Loucy (cell line): ENCODE data around the gene PARP3.
"Not testable (repeated sequence)": the region's sequence is repeated elsewhere in the genome, so short reads cannot be mapped to it uniquely, and the experiment has no call there.

Experiments used
- H2AFZ ChIP-seq: fragments of 200-600 bp; sonication (generic); 2 replicates; pipeline ENCODE4 v1.6.0; 2016; ENCODE audit warnings: antibody characterized with exemption, mild to moderate bottlenecking, low read length, moderate library complexity
- H3F3A ChIP-seq: fragments of 200-600 bp; 2 replicates; pipeline ENCODE4 v1.6.0; 2016; ENCODE audit warnings: antibody characterized with exemption, low read depth, mild to moderate bottlenecking
- H3K27me3 ChIP-seq: fragments of 200-600 bp; sonication (generic); 2 replicates; pipeline ENCODE4 v1.6.1; 2014; ENCODE audit warnings: low read length, mild to moderate bottlenecking; ENCODE audit not compliant: insufficient read depth, poor library complexity, severe bottlenecking
- H3K36me3 ChIP-seq: fragments of 200-600 bp; sonication (generic); 2 replicates; pipeline ENCODE4 v1.6.1; 2016; ENCODE audit warnings: low read length; ENCODE audit not compliant: insufficient read depth
- H3K4me1 ChIP-seq: fragments of 200-600 bp; sonication (generic); 2 replicates; pipeline ENCODE4 v1.5.1; 2014; ENCODE audit warnings: low read length, mild to moderate bottlenecking; ENCODE audit not compliant: insufficient read depth, poor library complexity, severe bottlenecking
- H3K4me2 ChIP-seq: fragments of 200-600 bp; sonication (generic); 2 replicates; pipeline ENCODE4 v1.6.0; 2014; ENCODE audit warnings: antibody characterized with exemption, low read length, low read depth, mild to moderate bottlenecking; ENCODE audit not compliant: poor library complexity, severe bottlenecking
- H3K4me3 ChIP-seq: fragments of 200-600 bp; sonication (generic); 2 replicates; pipeline ENCODE4 v1.5.1; 2014; ENCODE audit warnings: low read length, mild to moderate bottlenecking, mixed read lengths; ENCODE audit not compliant: poor library complexity, severe bottlenecking
- H3K79me2 ChIP-seq: fragments of 200-600 bp; sonication (generic); 2 replicates; pipeline ENCODE4 v1.6.1; 2014; ENCODE audit warnings: low read length; ENCODE audit not compliant: insufficient read depth
- H3K9ac ChIP-seq: fragments of 200-600 bp; sonication (generic); 2 replicates; pipeline ENCODE4 v1.6.0; 2014; ENCODE audit warnings: mild to moderate bottlenecking, low read depth, low read length, moderate library complexity; ENCODE audit not compliant: poor library complexity, severe bottlenecking
- H3K9me2 ChIP-seq: fragments of 200-600 bp; sonication (generic); replicated peaks from 2 replicates; pipeline ENCODE4 v1.6.1; 2016; ENCODE audit warnings: low read depth, low read length, mixed read lengths
- H3K9me3 ChIP-seq: fragments of 200-600 bp; sonication (generic); 2 replicates; pipeline ENCODE4 v1.6.1; 2014; ENCODE audit warnings: mild to moderate bottlenecking, antibody characterized with exemption, low read length, low read depth; ENCODE audit not compliant: insufficient read depth
- H4K20me1 ChIP-seq: fragments of 200-600 bp; sonication (generic); 2 replicates; pipeline ENCODE4 v1.6.0; 2014; ENCODE audit warnings: antibody characterized with exemption, low read length, mild to moderate bottlenecking; ENCODE audit not compliant: insufficient read depth, poor library complexity, severe bottlenecking
- CTCF ChIP-seq: fragments of 200-600 bp; sonication (generic); conservative IDR thresholded peaks from 2 replicates; pipeline ENCODE4 v1.5.1; 2014; ENCODE audit warnings: mild to moderate bottlenecking, antibody characterized with exemption, low read length
- EZH2phosphoT487 ChIP-seq: fragments of 200-600 bp; IDR thresholded peaks from 2 replicates; pipeline ENCODE4 v1.6.1; 2018; ENCODE audit warnings: antibody characterized with exemption, mild to moderate bottlenecking, moderate library complexity, borderline replicate concordance

Gene PARP3

GRCh38 chr3:51896607-51897305 is 45.4 kb upstream of the PARP3 start:
- Histone ChIP-seq H3K9ac (no peak overlapping the region), H3K4me3 (no peak overlapping the region), H3K27me3 (no peaks in the 10 kb centered on the region), H2AFZ (no peak overlapping the region), H3K9me3 (no peaks in the 10 kb centered on the region), H3K36me3 (no peaks in the 10 kb centered on the region), H3K9me2 (no peaks in the 10 kb centered on the region), H3K79me2 (no peaks in the 10 kb centered on the region), H4K20me1 (no peaks in the 10 kb centered on the region), H3K4me1 (peaks cover 6% of the 10 kb centered on the region), H3F3A (no peaks in the 10 kb centered on the region), H3K4me2 (no peak overlapping the region)
- TF ChIP-seq EZH2phosphoT487, result no peak
- TF ChIP-seq CTCF, result no peak

- no peak for TF ChIP-seq EZH2phosphoT487
- TF ChIP-seq CTCF, result no peak
- H3K79me2 ChIP-seq, result no peaks in the 10 kb centered on the region
- no peaks in the 10 kb centered on the region for H3K4me1 ChIP-seq
- no peak overlapping the region for H3K9ac ChIP-seq
- H3K4me2 ChIP-seq, result no peak overlapping the region
- H3K27me3 ChIP-seq, result no peaks in the 10 kb centered on the region
- H3K36me3 ChIP-seq, result no peaks in the 10 kb centered on the region
- no peaks in the 10 kb centered on the region for H3K9me2 ChIP-seq
- H4K20me1 ChIP-seq, result no peaks in the 10 kb centered on the region
- no peaks in the 10 kb centered on the region for H3K9me3 ChIP-seq
- no peak overlapping the region for H2AFZ ChIP-seq
- no peak overlapping the region for H3K4me3 ChIP-seq
- H3F3A ChIP-seq, result no peaks in the 10 kb centered on the region
Observed at GRCh38 chr3:51897391-51897790, 44.8 kb upstream of the PARP3 start.

GRCh38 chr3:51900043-51900442 is 42.1 kb upstream of the PARP3 start:
- H4K20me1 ChIP-seq, H3K4me2 ChIP-seq, H2AFZ ChIP-seq, H3K79me2 ChIP-seq, H3F3A ChIP-seq, H3K27me3 ChIP-seq, H3K9me3 ChIP-seq, H3K36me3 ChIP-seq, H3K9ac ChIP-seq, H3K4me1 ChIP-seq, H3K9me2 ChIP-seq, H3K4me3 ChIP-seq: not testable (repeated sequence)

GRCh38 chr3:51902361-51902760 is 39.8 kb upstream of the PARP3 start:
- H3K4me2 ChIP-seq, H2AFZ ChIP-seq: not testable (repeated sequence)

More at GRCh38 chr3:51902361-51902760, 39.8 kb upstream of the PARP3 start:
- not testable (repeated sequence) for H3K79me2 ChIP-seq, H3K9me3 ChIP-seq, H4K20me1 ChIP-seq, H3K9me2 ChIP-seq, H3K9ac ChIP-seq, H3K27me3 ChIP-seq, H3K4me1 ChIP-seq, H3K36me3 ChIP-seq, H3F3A ChIP-seq, H3K4me3 ChIP-seq
